Measurements from ENCODE around the gene UTP14C.

DNA sequence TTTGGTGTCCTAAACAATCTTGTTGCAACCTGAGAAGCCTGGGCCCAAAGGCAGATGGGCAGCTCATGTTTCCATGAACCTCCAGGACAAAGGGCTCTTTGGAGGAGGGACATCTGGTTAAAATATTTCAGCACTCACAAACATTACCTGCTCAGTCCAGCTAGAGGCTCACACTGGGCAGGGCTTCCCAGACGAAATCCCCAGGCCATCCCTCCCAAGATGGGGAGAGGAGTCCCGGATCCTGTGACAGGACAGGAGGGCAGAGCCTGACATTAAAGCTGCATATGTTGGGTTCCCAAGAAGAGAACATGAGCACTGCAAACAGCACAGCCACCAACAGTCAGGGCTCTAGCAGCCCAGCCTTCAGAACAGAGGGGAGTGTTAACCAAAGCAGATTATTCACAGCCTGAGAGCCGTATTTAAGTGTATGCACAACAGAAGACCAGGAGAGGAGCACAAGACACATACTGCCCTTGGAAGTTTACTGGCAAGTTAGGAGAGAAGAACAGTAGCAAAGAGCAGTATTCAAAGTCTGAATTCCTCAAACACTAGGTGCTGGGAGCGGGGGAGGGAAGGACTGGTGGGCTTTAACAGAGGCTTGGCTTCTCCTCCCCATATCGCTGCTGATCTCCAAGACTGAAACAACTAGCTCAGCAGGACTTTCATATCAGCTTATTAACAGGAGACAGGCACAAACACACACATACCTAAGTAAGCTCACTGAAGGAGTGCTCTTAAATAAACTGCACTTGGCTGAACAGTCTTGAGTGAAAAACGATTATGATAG is 25.6 kb upstream of the UTP14C start:
- TF ChIP-seq POLR2AphosphoS5 (IDR thresholded peaks at IDR 0.05; ENCODE audit: low read depth, low read length) (no peak), ZNF484 (CRISPR knock-in tag; IDR thresholded peaks at IDR 0.05; ENCODE audit: borderline replicate concordance, low read depth) (no peak), SMAD3 (CRISPR knock-in tag; IDR thresholded peaks at IDR 0.05) (no peak)
- TF ChIP-seq, protein P1, sequence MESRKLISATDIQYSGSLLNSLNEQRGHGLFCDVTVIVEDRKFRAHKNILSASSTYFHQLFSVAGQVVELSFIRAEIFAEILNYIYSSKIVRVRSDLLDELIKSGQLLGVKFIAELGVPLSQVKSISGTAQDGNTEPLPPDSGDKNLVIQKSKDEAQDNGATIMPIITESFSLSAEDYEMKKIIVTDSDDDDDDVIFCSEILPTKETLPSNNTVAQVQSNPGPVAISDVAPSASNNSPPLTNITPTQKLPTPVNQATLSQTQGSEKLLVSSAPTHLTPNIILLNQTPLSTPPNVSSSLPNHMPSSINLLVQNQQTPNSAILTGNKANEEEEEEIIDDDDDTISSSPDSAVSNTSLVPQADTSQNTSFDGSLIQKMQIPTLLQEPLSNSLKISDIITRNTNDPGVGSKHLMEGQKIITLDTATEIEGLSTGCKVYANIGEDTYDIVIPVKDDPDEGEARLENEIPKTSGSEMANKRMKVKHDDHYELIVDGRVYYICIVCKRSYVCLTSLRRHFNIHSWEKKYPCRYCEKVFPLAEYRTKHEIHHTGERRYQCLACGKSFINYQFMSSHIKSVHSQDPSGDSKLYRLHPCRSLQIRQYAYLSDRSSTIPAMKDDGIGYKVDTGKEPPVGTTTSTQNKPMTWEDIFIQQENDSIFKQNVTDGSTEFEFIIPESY (CRISPR knock-in tag; IDR thresholded peaks at IDR 0.05) = no peak
- TF ChIP-seq, protein P2, sequence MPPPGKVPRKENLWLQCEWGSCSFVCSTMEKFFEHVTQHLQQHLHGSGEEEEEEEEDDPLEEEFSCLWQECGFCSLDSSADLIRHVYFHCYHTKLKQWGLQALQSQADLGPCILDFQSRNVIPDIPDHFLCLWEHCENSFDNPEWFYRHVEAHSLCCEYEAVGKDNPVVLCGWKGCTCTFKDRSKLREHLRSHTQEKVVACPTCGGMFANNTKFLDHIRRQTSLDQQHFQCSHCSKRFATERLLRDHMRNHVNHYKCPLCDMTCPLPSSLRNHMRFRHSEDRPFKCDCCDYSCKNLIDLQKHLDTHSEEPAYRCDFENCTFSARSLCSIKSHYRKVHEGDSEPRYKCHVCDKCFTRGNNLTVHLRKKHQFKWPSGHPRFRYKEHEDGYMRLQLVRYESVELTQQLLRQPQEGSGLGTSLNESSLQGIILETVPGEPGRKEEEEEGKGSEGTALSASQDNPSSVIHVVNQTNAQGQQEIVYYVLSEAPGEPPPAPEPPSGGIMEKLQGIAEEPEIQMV (CRISPR knock-in tag; IDR thresholded peaks at IDR 0.05; ENCODE audit: low read depth) = no peak
- TF ChIP-seq, protein P3, sequence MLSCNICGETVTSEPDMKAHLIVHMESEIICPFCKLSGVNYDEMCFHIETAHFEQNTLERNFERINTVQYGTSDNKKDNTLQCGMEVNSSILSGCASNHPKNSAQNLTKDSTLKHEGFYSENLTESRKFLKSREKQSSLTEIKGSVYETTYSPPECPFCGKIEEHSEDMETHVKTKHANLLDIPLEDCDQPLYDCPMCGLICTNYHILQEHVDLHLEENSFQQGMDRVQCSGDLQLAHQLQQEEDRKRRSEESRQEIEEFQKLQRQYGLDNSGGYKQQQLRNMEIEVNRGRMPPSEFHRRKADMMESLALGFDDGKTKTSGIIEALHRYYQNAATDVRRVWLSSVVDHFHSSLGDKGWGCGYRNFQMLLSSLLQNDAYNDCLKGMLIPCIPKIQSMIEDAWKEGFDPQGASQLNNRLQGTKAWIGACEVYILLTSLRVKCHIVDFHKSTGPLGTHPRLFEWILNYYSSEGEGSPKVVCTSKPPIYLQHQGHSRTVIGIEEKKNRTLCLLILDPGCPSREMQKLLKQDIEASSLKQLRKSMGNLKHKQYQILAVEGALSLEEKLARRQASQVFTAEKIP (CRISPR knock-in tag; IDR thresholded peaks at IDR 0.05; ENCODE audit: borderline replicate concordance) = no peak
